Measurements from ENCODE around the gene BEST2. TPM values are rescaled to one million over a fixed set of nuclear protein-coding genes. Genes with fewer than 3 reads are reported as not detected.

The BEST2 gene
- total RNA-seq, 1 donor from 2014 or later, result not detected

- Histone ChIP-seq H3K4me3 (ENCODE audit: low read depth, low read length) (peak overlapping the region; percentile 91), H3K27me3 (ENCODE audit: control insufficient read depth, insufficient read depth, low read length) (no peaks in the 10 kb centered on the region), H3K36me3 (ENCODE audit: control insufficient read depth, insufficient read depth, low read length) (no peaks in the 10 kb centered on the region)
- no peak for TF ChIP-seq CTCF (IDR thresholded peaks at IDR 0.05; ENCODE audit: insufficient read depth, low read length, poor library complexity, severe bottlenecking)
- no peak for DNase-seq (ENCODE audit: low read depth)
Measured at GRCh38 chr19:12737835-12738351, 13.7 kb upstream of the BEST2 start.

GRCh38 chr19:12745166-12745897, 6.3 kb upstream of the BEST2 start:
- H3K36me3 ChIP-seq (ENCODE audit: control insufficient read depth, insufficient read depth, low read length), result peaks cover 3% of the 10 kb centered on the region
- no peak for TF ChIP-seq CTCF (IDR thresholded peaks at IDR 0.05; ENCODE audit: insufficient read depth, low read length, poor library complexity, severe bottlenecking)
- peaks cover 5% of the 10 kb centered on the region for H3K27me3 ChIP-seq (ENCODE audit: control insufficient read depth, insufficient read depth, low read length)
- no peak overlapping the region for H3K4me3 ChIP-seq (ENCODE audit: low read depth, low read length)
- no peak for DNase-seq (ENCODE audit: low read depth)

GRCh38 chr19:12748489-12748888, 3.1 kb upstream of the BEST2 start:
- Histone ChIP-seq H3K27me3 (ENCODE audit: control insufficient read depth, insufficient read depth, low read length) (peaks cover 27% of the 10 kb centered on the region), H3K4me3 (ENCODE audit: low read depth, low read length) (no peak overlapping the region), H3K36me3 (ENCODE audit: control insufficient read depth, insufficient read depth, low read length) (peaks cover 3% of the 10 kb centered on the region)
- no peak for TF ChIP-seq CTCF (IDR thresholded peaks at IDR 0.05; ENCODE audit: insufficient read depth, low read length, poor library complexity, severe bottlenecking)
- no peak for DNase-seq (ENCODE audit: low read depth)

- TF ChIP-seq CTCF (IDR thresholded peaks at IDR 0.05; ENCODE audit: insufficient read depth, low read length, poor library complexity, severe bottlenecking), result no peak
- Histone ChIP-seq H3K4me3 (ENCODE audit: low read depth, low read length) (no peak overlapping the region), H3K27me3 (ENCODE audit: control insufficient read depth, insufficient read depth, low read length) (peaks cover 31% of the 10 kb centered on the region), H3K36me3 (ENCODE audit: control insufficient read depth, insufficient read depth, low read length) (peaks cover 2% of the 10 kb centered on the region)
- DNase-seq (ENCODE audit: low read depth), result no peak
Measured at GRCh38 chr19:12749938-12750521, 1.6 kb upstream of the BEST2 start.

GRCh38 chr19:12750851-12751250, 740 bp upstream of the BEST2 start:
- no peak for TF ChIP-seq CTCF (IDR thresholded peaks at IDR 0.05; ENCODE audit: insufficient read depth, low read length, poor library complexity, severe bottlenecking)
- Histone ChIP-seq H3K27me3 (ENCODE audit: control insufficient read depth, insufficient read depth, low read length) (peaks cover 31% of the 10 kb centered on the region), H3K4me3 (ENCODE audit: low read depth, low read length) (no peak overlapping the region), H3K36me3 (ENCODE audit: control insufficient read depth, insufficient read depth, low read length) (peaks cover 2% of the 10 kb centered on the region)
- no peak for DNase-seq (ENCODE audit: low read depth)

All from kidney epithelial cell (primary cell).